Activated naive CD4-positive, alpha-beta T cell treated with Interleukin-2 at 50 U/mL for 16 hours (primary cell): ENCODE results near the gene PLEKHA5.
"Not testable (repeated sequence)": the region's sequence is repeated elsewhere in the genome, so short reads cannot be mapped to it uniquely, and the experiment has no call there.

Source experiments
- DNase-seq: peaks from one replicate; pipeline ENCODE4 v3.0.0-alpha.2; 2020

The PLEKHA5 gene

GRCh38 chr12:19203013-19203412 lies 73.5 kb downstream of the PLEKHA5 start:
- no peak for DNase-seq

GRCh38 chr12:19203539-19204506 lies 74.3 kb downstream of the PLEKHA5 start:
- no peak for DNase-seq

GRCh38 chr12:19205120-19205519 lies 75.6 kb downstream of the PLEKHA5 start:
- DNase-seq = no peak

GRCh38 chr12:19206493-19207077 lies 77.1 kb downstream of the PLEKHA5 start:
- DNase-seq = no peak

- no peak for DNase-seq
Observed at GRCh38 chr12:19208456-19208855, 78.9 kb downstream of the PLEKHA5 start.

GRCh38 chr12:19209661-19210060 lies 80.1 kb downstream of the PLEKHA5 start:
- DNase-seq = no peak

GRCh38 chr12:19211802-19212201 lies 82.3 kb downstream of the PLEKHA5 start:
- DNase-seq = no peak

GRCh38 chr12:19212245-19212644 lies 82.7 kb downstream of the PLEKHA5 start:
- no peak for DNase-seq

GRCh38 chr12:19214020-19214419 lies 84.5 kb downstream of the PLEKHA5 start:
- DNase-seq = no peak

- DNase-seq = no peak
Observed at GRCh38 chr12:19215115-19215514, 85.6 kb downstream of the PLEKHA5 start.

- no peak for DNase-seq
Observed at GRCh38 chr12:19217446-19217845, 87.9 kb downstream of the PLEKHA5 start.

GRCh38 chr12:19220205-19220604 lies 90.7 kb downstream of the PLEKHA5 start:
- no peak for DNase-seq

- DNase-seq = no peak
Observed at GRCh38 chr12:19220852-19221466, 91.4 kb downstream of the PLEKHA5 start.

GRCh38 chr12:19222558-19222957 lies 93.0 kb downstream of the PLEKHA5 start:
- no peak for DNase-seq

GRCh38 chr12:19223018-19223417 lies 93.5 kb downstream of the PLEKHA5 start:
- DNase-seq = no peak

GRCh38 chr12:19223695-19224094 lies 94.2 kb downstream of the PLEKHA5 start:
- DNase-seq = no peak

GRCh38 chr12:19224746-19225145 lies 95.2 kb downstream of the PLEKHA5 start:
- no peak for DNase-seq

- no peak for DNase-seq
Observed at GRCh38 chr12:19227190-19227879, 97.8 kb downstream of the PLEKHA5 start.

- no peak for DNase-seq
Observed at GRCh38 chr12:19227880-19228210, 98.3 kb downstream of the PLEKHA5 start.

- DNase-seq = not testable (repeated sequence)
Observed at GRCh38 chr12:19229021-19229420, 99.5 kb downstream of the PLEKHA5 start.

- DNase-seq = no peak
Observed at GRCh38 chr12:19230299-19230866, 100.8 kb downstream of the PLEKHA5 start.

- no peak for DNase-seq
Observed at GRCh38 chr12:19230896-19231295, 101.4 kb downstream of the PLEKHA5 start.

- no peak for DNase-seq
Observed at GRCh38 chr12:19234171-19234704, 104.7 kb downstream of the PLEKHA5 start.
